CD14-positive monocyte (primary cell): ENCODE results near the gene KRT7. TPM values are rescaled to one million over a fixed set of nuclear protein-coding genes. Genes with fewer than 3 reads are reported as not detected.

ENCODE experiments used
- DNase-seq, 3 donors: peaks; one replicate each; pipeline ENCODE4 v3.0.0-alpha.2; 2011 to 2022
- H2AFZ ChIP-seq: 2 replicates; pipeline ENCODE4 v1.6.0; 2012; ENCODE audit warnings: mild to moderate bottlenecking, low read depth, low read length, inconsistent platforms; ENCODE audit not compliant: insufficient read depth, poor library complexity, severe bottlenecking
- H3K27ac ChIP-seq, 2 donors: 1 replicate in 1 of 2; 2 replicates in 1 of 2; pipeline ENCODE4 v1.5.1; 2012 to 2013; ENCODE audit warnings: low read length in 2 of 2, control low read depth in 1 of 2, inconsistent platforms in 1 of 2, low read depth in 1 of 2, mild to moderate bottlenecking in 1 of 2
- H3K27me3 ChIP-seq, 2 donors: one replicate each; pipeline versions ENCODE4 v1.6.0 to v1.6.1; 2011 to 2013; ENCODE audit warnings: low read length in 2 of 2; ENCODE audit not compliant: control insufficient read depth in 2 of 2, insufficient read depth in 2 of 2
- H3K36me3 ChIP-seq, 2 donors: replicated peaks in 1 of 2; 1 replicate in 1 of 2; 2 replicates in 1 of 2; pipeline versions ENCODE4 v1.5.1 to v1.6.1; 2012 to 2013; ENCODE audit warnings: low read length in 2 of 2, control low read depth in 1 of 2, inconsistent platforms in 1 of 2, mild to moderate bottlenecking in 1 of 2; ENCODE audit not compliant: insufficient read depth in 2 of 2, control insufficient read depth in 1 of 2
- H3K4me1 ChIP-seq, 2 donors: 1 replicate in 1 of 2; 2 replicates in 1 of 2; pipeline versions ENCODE4 v1.5.1 to v1.6.1; 2012 to 2013; ENCODE audit warnings: low read length in 2 of 2, control low read depth in 1 of 2, inconsistent platforms in 1 of 2, mild to moderate bottlenecking in 1 of 2, moderate library complexity in 1 of 2; ENCODE audit not compliant: insufficient read depth in 2 of 2, control insufficient read depth in 1 of 2
- H3K4me2 ChIP-seq: replicated peaks from 2 replicates; pipeline ENCODE3; 2012; ENCODE audit warnings: low read length, moderate library complexity, mild to moderate bottlenecking; ENCODE audit not compliant: poor library complexity, severe bottlenecking; ENCODE audit errors: extremely low read depth
- H3K4me3 ChIP-seq, 3 experiments: fragments of 200-600 bp in 1 of 3; sonication (generic) in 1 of 3; replicated peaks in 1 of 3; 1 replicate in 2 of 3; 2 replicates in 1 of 3; pipeline ENCODE4 v1.5.1; 2011 to 2013; ENCODE audit warnings: low read length in 3 of 3, mild to moderate bottlenecking in 3 of 3, control low read depth in 2 of 3, low read depth in 2 of 3, inconsistent platforms in 1 of 3, moderate library complexity in 1 of 3
- H3K79me2 ChIP-seq: 2 replicates; pipeline ENCODE4 v1.6.0; 2012; ENCODE audit warnings: mild to moderate bottlenecking, control low read depth, inconsistent platforms, low read length, moderate library complexity; ENCODE audit not compliant: insufficient read depth
- H3K9ac ChIP-seq: 2 replicates; pipeline ENCODE4 v1.6.0; 2017; ENCODE audit warnings: low read length, mild to moderate bottlenecking; ENCODE audit not compliant: insufficient read depth, poor library complexity, severe bottlenecking
- H3K9me3 ChIP-seq, 2 donors: replicated peaks in 1 of 2; 1 replicate in 1 of 2; 2 replicates in 1 of 2; pipeline versions ENCODE4 v1.5.1 to v1.6.1; 2012 to 2013; ENCODE audit warnings: low read length in 2 of 2, control low read depth in 1 of 2; ENCODE audit not compliant: control insufficient read depth in 1 of 2, insufficient read depth in 1 of 2
- H4K20me1 ChIP-seq: 2 replicates; pipeline ENCODE4 v1.6.0; 2012; ENCODE audit warnings: mild to moderate bottlenecking, low read length, control low read depth, moderate library complexity; ENCODE audit not compliant: insufficient read depth
- H3K27ac Mint-ChIP-seq, 7 donors: one replicate each; pipeline ENCODE4 v1.8.0; 2020; ENCODE audit warnings: mild to moderate bottlenecking in 7 of 7, mixed read lengths in 7 of 7, moderate library complexity in 6 of 7, inconsistent platforms in 2 of 7
- H3K27me3 Mint-ChIP-seq, 3 donors: one replicate each; pipeline ENCODE4 v1.8.0; 2021 to 2022; ENCODE audit warnings: low read depth in 3 of 3, mild to moderate bottlenecking in 3 of 3, mixed read lengths in 3 of 3, moderate library complexity in 3 of 3, inconsistent platforms in 1 of 3
- H3K36me3 Mint-ChIP-seq, 2 donors: one replicate each; pipeline ENCODE4 v1.8.0; 2020; ENCODE audit warnings: mixed read lengths in 2 of 2, inconsistent platforms in 1 of 2, mild to moderate bottlenecking in 1 of 2
- H3K4me1 Mint-ChIP-seq: one replicate; pipeline ENCODE4 v1.8.0; 2020; ENCODE audit warnings: mild to moderate bottlenecking, mixed read lengths
- H3K4me3 Mint-ChIP-seq, 2 donors: one replicate each; pipeline ENCODE4 v1.8.0; 2020; ENCODE audit warnings: mild to moderate bottlenecking in 2 of 2, mixed read lengths in 2 of 2, moderate library complexity in 1 of 2
- H3K9me3 Mint-ChIP-seq, 7 donors: one replicate each; pipeline ENCODE4 v1.8.0; 2020 to 2022; ENCODE audit warnings: mixed read lengths in 7 of 7, mild to moderate bottlenecking in 6 of 7, moderate library complexity in 6 of 7, inconsistent platforms in 2 of 7
- WGBS: methylation state at CpG from one replicate; pipeline ENCODE4 v1.1.5; 2013; ENCODE audit warnings: missing lambda C conversion rate; ENCODE audit not compliant: insufficient coverage; 5-methylcytosine and 5-hydroxymethylcytosine counted together
- intact Hi-C, 2 donors: fragments of 100-400 bp; cut with micrococcal nuclease; formaldehyde crosslinking; loops; one replicate each; pipeline versions ENCODE4 v1.15.0 to v1.15.1; 2023
- polyA minus RNA-seq: library from RNA; depleted of rRNA, polyadenylated mRNA; stranded (reverse); fragments of >200 nt; gene quantifications from 2 replicates; pipeline ENCODE4 v1.2.3, GENCODE V29; 2012
- polyA plus RNA-seq, 3 donors: library from polyadenylated mRNA; depleted of rRNA in 1 of 3; unstranded in 2 of 3; stranded (reverse) in 1 of 3; fragments of 300-500 nt in 2 of 3; fragments of >200 nt in 1 of 3; fragmentation: Illumina TruSeq in 2 of 3; gene quantifications; 1 replicate in 2 of 3; 2 replicates in 1 of 3; pipeline ENCODE4 v1.2.3, GENCODE V29; 2012 to 2021
- total RNA-seq, 12 experiments: library from RNA in 1 of 12; stranded (reverse) in 1 of 12; fragments of 120-200 nt in 1 of 12; gene quantifications; one replicate each; pipeline ENCODE4 v1.2.4 and lab custom pipeline; 2013 to 2026; ENCODE audit warnings: mixed read lengths in 6 of 12, inconsistent platforms in 1 of 12
- TF ChIP-seq, protein P1 (sequence below): fragments of 200-600 bp; IDR thresholded peaks from one replicate; pipeline ENCODE4 v1.8.0; 2022; ENCODE audit warnings: antibody characterized with exemption, mild to moderate bottlenecking

The KRT7 gene
- 1.1 TPM for total RNA-seq (2013)
- polyA plus RNA-seq (1 to 10 TPM in 2 of 3 donors, not detected in 1; 1.3 to 2.7 TPM), polyA minus RNA-seq (0.55 and 1.4 TPM in 2 replicates), total RNA-seq (lab: John Stamatoyannopoulos, UW) (0.52 to 2.8 (median 1.5) reads per million in 11 experiments)

DNA sequence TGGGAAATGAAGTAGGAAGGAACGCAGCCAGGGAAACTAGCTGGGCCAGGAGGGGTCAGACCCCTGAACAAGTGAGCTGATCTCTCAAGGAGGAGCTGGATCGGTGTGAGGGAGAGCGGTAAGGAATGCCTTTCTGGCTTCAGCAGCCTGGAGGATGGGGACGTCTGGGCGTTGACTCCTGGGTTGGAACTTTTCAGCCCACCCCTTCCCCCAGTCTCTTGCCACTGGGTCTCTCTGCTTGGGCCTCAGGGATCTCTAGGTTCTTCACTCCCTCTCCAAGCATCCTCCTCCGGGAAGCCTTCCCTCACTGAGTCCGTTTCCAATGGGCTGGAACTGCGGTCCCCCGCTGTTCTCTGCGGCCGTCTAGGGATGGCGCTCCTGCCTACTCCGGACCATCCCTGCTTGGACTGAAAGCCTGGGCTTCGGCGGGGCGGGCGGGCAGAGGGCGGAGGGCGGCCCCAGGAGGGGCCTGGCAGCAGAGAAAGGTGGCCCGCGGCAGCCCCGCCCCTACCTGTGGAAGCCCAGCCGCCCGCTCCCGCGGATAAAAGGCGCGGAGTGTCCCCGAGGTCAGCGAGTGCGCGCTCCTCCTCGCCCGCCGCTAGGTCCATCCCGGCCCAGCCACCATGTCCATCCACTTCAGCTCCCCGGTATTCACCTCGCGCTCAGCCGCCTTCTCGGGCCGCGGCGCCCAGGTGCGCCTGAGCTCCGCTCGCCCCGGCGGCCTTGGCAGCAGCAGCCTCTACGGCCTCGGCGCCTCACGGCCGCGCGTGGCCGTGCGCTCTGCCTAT, at the start of gene KRT7:
TSS of gene KRT7 (plus strand) at position 570 of the 788 bp plus-strand sequence. CDS start at position 624, 54 bp downstream.
- peak within 1 kb of the TSS; percentile 41 to 84 for H3K4me3 Mint-ChIP-seq

DNA sequence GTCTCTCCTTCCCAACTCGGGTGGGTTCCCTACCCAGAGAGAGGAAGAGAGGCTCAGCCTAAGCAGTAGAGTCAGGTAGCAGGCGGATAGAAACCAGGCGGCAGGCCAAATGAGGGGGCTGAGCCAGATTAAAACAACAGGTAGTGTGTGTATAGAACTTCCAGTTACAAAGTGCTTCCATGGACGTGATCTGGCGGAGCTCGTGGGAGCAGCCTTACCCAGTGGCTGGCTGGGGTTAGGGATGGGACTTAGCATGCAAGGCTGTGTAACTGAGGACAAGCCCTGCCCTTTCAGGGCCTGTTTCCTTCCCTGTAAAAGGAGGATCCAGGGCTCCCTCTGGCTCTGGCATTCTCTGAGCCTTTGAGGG, 49.5 kb upstream of the KRT7 start:
- no peaks in the 10 kb centered on the region for H3K79me2 ChIP-seq

More for the DNA sequence above, at the start of gene KRT7:
- H3K9ac ChIP-seq, result no peak within 1 kb of the TSS
- DNase-seq, result no peak
- H3K36me3 Mint-ChIP-seq, result peaks cover 10 to 15% of the 10 kb centered on the region in 2 donors
- 6% methylated on average over 56 of the region's 58 CpGs for WGBS
- intact Hi-C loops, result no loop called here
- H3K4me2 ChIP-seq, result no peak within 1 kb of the TSS
- peaks cover 58% of the 10 kb centered on the region for H3K4me1 Mint-ChIP-seq
- H3K27me3 Mint-ChIP-seq, result peaks cover 49 to 58% (median 53%) of the 10 kb centered on the region in 3 donors
- no peaks in the 10 kb centered on the region for H3K36me3 ChIP-seq
- no peaks in the 10 kb centered on the region for H3K9me3 ChIP-seq
- H3K27ac Mint-ChIP-seq, result peak within 1 kb of the TSS in 1 of 7 donors; percentile 36
- H3K9me3 Mint-ChIP-seq, result peaks cover 0 to 16% (median 6%) of the 10 kb centered on the region in 7 donors
- no peak within 1 kb of the TSS for H3K27ac ChIP-seq
- TF ChIP-seq, protein P1, sequence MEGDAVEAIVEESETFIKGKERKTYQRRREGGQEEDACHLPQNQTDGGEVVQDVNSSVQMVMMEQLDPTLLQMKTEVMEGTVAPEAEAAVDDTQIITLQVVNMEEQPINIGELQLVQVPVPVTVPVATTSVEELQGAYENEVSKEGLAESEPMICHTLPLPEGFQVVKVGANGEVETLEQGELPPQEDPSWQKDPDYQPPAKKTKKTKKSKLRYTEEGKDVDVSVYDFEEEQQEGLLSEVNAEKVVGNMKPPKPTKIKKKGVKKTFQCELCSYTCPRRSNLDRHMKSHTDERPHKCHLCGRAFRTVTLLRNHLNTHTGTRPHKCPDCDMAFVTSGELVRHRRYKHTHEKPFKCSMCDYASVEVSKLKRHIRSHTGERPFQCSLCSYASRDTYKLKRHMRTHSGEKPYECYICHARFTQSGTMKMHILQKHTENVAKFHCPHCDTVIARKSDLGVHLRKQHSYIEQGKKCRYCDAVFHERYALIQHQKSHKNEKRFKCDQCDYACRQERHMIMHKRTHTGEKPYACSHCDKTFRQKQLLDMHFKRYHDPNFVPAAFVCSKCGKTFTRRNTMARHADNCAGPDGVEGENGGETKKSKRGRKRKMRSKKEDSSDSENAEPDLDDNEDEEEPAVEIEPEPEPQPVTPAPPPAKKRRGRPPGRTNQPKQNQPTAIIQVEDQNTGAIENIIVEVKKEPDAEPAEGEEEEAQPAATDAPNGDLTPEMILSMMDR, result no peak
- no peak within 1 kb of the TSS for H2AFZ ChIP-seq
- H3K4me3 ChIP-seq, result no peak within 1 kb of the TSS
- peaks cover 11 to 47% of the 10 kb centered on the region in 2 donors for H3K27me3 ChIP-seq
- peaks cover 10 to 45% of the 10 kb centered on the region in 2 donors for H3K4me1 ChIP-seq
- H4K20me1 ChIP-seq, result no peaks in the 10 kb centered on the region
- no peaks in the 10 kb centered on the region for H3K79me2 ChIP-seq

More for the DNA sequence above, 49.5 kb upstream of the KRT7 start:
- peaks cover 4 to 6% of the 10 kb centered on the region in 2 donors for H3K36me3 Mint-ChIP-seq
- Histone ChIP-seq H3K4me2 (no peak overlapping the region), H3K27ac (no peak overlapping the region), H3K4me3 (no peak overlapping the region), H3K36me3 (no peaks in the 10 kb centered on the region), H3K9ac (no peak overlapping the region), H3K27me3 (no peaks in the 10 kb centered on the region), H4K20me1 (no peaks in the 10 kb centered on the region), H2AFZ (no peak overlapping the region), H3K9me3 (no peaks in the 10 kb centered on the region), H3K4me1 (peaks cover 54 to 60% of the 10 kb centered on the region in 2 donors)
- 73% methylated on average over 4 of the region's 6 CpGs for WGBS
- intact Hi-C loops, result no loop called here
- no peak overlapping the region for H3K4me3 Mint-ChIP-seq
- TF ChIP-seq, protein P1, result no peak
- peaks cover 0 to 6% (median 2%) of the 10 kb centered on the region in 3 donors for H3K27me3 Mint-ChIP-seq
- no peak for DNase-seq
- H3K4me1 Mint-ChIP-seq, result peaks cover 62% of the 10 kb centered on the region
- H3K27ac Mint-ChIP-seq, result no peak overlapping the region
- H3K9me3 Mint-ChIP-seq, result peaks cover 0 to 2% (median 0%) of the 10 kb centered on the region in 7 donors
